Astrocyte (in vitro differentiated cells and primary cell): ENCODE measurements around the gene ATP8A1.

Experiments used
- EZH2 ChIP-seq: IDR thresholded peaks from 2 replicates; pipeline ENCODE4 v1.6.1; 2012; ENCODE audit warnings: mild to moderate bottlenecking, low read length, inconsistent platforms; ENCODE audit not compliant: insufficient read depth
- TF ChIP-seq, protein P1 (sequence below): IDR thresholded peaks from 2 replicates; pipeline ENCODE4 v1.5.1; 2011; ENCODE audit warnings: low read depth, mild to moderate bottlenecking, inconsistent platforms, low read length, moderate library complexity; ENCODE audit not compliant: insufficient read depth

DNA sequence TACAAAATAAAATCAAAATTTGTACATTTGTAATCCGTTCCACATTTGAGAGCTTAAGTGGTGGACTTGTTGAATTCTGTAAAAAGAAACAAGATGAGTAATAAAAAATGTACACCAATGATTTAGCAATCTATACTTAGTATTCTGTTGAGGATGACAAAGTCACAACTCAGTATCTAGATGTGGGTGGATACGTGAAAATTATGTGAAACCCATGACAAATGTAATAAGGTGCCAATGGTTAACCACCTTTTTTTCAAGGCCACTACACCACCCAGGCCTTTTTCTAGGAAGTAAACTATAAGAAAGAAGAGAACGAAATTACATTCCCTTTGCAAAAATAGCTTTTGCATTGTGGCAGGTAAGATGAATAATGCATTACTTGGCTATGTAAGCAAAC, 77.0 kb downstream of the ATP8A1 start:
- TF ChIP-seq, protein P1, sequence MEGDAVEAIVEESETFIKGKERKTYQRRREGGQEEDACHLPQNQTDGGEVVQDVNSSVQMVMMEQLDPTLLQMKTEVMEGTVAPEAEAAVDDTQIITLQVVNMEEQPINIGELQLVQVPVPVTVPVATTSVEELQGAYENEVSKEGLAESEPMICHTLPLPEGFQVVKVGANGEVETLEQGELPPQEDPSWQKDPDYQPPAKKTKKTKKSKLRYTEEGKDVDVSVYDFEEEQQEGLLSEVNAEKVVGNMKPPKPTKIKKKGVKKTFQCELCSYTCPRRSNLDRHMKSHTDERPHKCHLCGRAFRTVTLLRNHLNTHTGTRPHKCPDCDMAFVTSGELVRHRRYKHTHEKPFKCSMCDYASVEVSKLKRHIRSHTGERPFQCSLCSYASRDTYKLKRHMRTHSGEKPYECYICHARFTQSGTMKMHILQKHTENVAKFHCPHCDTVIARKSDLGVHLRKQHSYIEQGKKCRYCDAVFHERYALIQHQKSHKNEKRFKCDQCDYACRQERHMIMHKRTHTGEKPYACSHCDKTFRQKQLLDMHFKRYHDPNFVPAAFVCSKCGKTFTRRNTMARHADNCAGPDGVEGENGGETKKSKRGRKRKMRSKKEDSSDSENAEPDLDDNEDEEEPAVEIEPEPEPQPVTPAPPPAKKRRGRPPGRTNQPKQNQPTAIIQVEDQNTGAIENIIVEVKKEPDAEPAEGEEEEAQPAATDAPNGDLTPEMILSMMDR = no peak
- TF ChIP-seq EZH2 = no peak
